Upper lobe of left lung (tissue), 6 donors: ENCODE measurements around the gene TUFM. TPM values are rescaled to one million over a fixed set of nuclear protein-coding genes. Genes with fewer than 3 reads are reported as not detected.
"Not testable (repeated sequence)": the region's sequence is repeated elsewhere in the genome, so short reads cannot be mapped to it uniquely, and the experiment has no call there.

Source experiments
- ATAC-seq, 2 donors: fragments of 200-7000 bp; cut with Tn5 transposase; one replicate each; pipeline ENCODE4 v1.9.1; 2022; ENCODE audit warnings: mild to moderate bottlenecking in 2 of 2, moderate library complexity in 2 of 2; ENCODE audit not compliant: low FRiP score in 2 of 2
- DNase-seq, 2 donors: peaks; one replicate each; pipeline ENCODE4 v3.0.0-alpha.2; 2019 to 2020
- H3K27ac ChIP-seq, 4 donors: fragments of 200-600 bp; sonication (generic); one replicate each; pipeline ENCODE4 v1.5.1; 2016 to 2019
- H3K27me3 ChIP-seq, 4 donors: fragments of 200-600 bp; sonication (generic); one replicate each; pipeline ENCODE4 v1.5.1; 2017 to 2019
- H3K36me3 ChIP-seq, 4 donors: fragments of 200-600 bp; sonication (generic); one replicate each; pipeline ENCODE4 v1.5.1; 2016 to 2019
- H3K4me1 ChIP-seq, 4 donors: fragments of 200-600 bp; sonication (generic); one replicate each; pipeline ENCODE4 v1.5.1; 2018 to 2019
- H3K4me3 ChIP-seq, 4 donors: fragments of 200-600 bp; sonication (generic); one replicate each; pipeline ENCODE4 v1.5.1; 2017 to 2019; ENCODE audit warnings: mild to moderate bottlenecking in 2 of 4, moderate library complexity in 1 of 4
- H3K9me3 ChIP-seq, 4 donors: fragments of 200-600 bp; sonication (generic); one replicate each; pipeline ENCODE4 v1.5.1; 2018 to 2019
- EP300 ChIP-seq, 4 donors: sonication (generic); formaldehyde crosslinking; IDR thresholded peaks; one replicate each; pipeline ENCODE4 v1.5.1; 2017; ENCODE audit warnings: antibody characterized with exemption in 4 of 4, control low read depth in 2 of 4
- POLR2A ChIP-seq, 4 donors: fragments of 450-650 bp; IDR thresholded peaks; one replicate each; pipeline ENCODE4 v1.5.1; 2016 to 2017; ENCODE audit warnings: antibody characterized with exemption in 4 of 4, mild to moderate bottlenecking in 2 of 4
- POLR2AphosphoS5 ChIP-seq, 2 donors: sonication (generic); formaldehyde crosslinking; IDR thresholded peaks; one replicate each; pipeline ENCODE4 v1.5.1; 2017; ENCODE audit warnings: antibody characterized with exemption in 2 of 2
- WGBS, 2 donors: methylation state at CpG; one replicate each; pipeline ENCODE4 v1.1.5; 2017 to 2018; 5-methylcytosine and 5-hydroxymethylcytosine counted together
- total RNA-seq, 6 donors: library from RNA; depleted of rRNA in 4 of 6; stranded (reverse); fragments of >200 nt in 4 of 6; gene quantifications; one replicate each; pipeline versions ENCODE4 v1.1.0 to v1.2.1, GENCODE V29; 2016 to 2021
- TF ChIP-seq, protein P1 (sequence below), 6 experiments: fragments of 450-650 bp in 4 of 6; fragments of 200-600 bp in 2 of 6; sonication (generic) in 2 of 6; IDR thresholded peaks; one replicate each; pipeline ENCODE4 v1.5.1; 2016 to 2019; ENCODE audit warnings: antibody characterized with exemption in 6 of 6
- donor health status: DM: no; HTN: no; CAD: no; lungs with moderate emphysema.
- donor health status: DM: no; HTN: yes; CAD: no; lungs with severe emphysema.

Gene TUFM
- total RNA-seq, 6 donors from 2014 or later = 87.7 to 143 (median 118) TPM

GRCh38 chr16:28874406-28874805, 28.3 kb upstream of the TUFM start:
- 83 to 95% methylated on average over 2 to 6 of the region's 6 CpGs for WGBS, 2 donors
- ATAC-seq (no peak), DNase-seq (no peak)
- H3K27me3 ChIP-seq = no peaks in the 10 kb centered on the region
- H3K4me3 ChIP-seq = no peak overlapping the region
- no peaks in the 10 kb centered on the region for H3K9me3 ChIP-seq
- H3K27ac ChIP-seq = no peak overlapping the region
- H3K4me1 ChIP-seq = peaks cover 4 to 8% (median 5%) of the 10 kb centered on the region in 4 donors
- H3K36me3 ChIP-seq = peaks cover 6 to 51% (median 39%) of the 10 kb centered on the region in 4 donors
- TF ChIP-seq POLR2A (IDR thresholded peaks at IDR 0.05) (no peak), EP300 (IDR thresholded peaks at IDR 0.05) (no peak), POLR2AphosphoS5 (IDR thresholded peaks at IDR 0.05) (no peak)
- TF ChIP-seq, protein P1, sequence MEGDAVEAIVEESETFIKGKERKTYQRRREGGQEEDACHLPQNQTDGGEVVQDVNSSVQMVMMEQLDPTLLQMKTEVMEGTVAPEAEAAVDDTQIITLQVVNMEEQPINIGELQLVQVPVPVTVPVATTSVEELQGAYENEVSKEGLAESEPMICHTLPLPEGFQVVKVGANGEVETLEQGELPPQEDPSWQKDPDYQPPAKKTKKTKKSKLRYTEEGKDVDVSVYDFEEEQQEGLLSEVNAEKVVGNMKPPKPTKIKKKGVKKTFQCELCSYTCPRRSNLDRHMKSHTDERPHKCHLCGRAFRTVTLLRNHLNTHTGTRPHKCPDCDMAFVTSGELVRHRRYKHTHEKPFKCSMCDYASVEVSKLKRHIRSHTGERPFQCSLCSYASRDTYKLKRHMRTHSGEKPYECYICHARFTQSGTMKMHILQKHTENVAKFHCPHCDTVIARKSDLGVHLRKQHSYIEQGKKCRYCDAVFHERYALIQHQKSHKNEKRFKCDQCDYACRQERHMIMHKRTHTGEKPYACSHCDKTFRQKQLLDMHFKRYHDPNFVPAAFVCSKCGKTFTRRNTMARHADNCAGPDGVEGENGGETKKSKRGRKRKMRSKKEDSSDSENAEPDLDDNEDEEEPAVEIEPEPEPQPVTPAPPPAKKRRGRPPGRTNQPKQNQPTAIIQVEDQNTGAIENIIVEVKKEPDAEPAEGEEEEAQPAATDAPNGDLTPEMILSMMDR (IDR thresholded peaks at IDR 0.05) = no peak

DNA sequence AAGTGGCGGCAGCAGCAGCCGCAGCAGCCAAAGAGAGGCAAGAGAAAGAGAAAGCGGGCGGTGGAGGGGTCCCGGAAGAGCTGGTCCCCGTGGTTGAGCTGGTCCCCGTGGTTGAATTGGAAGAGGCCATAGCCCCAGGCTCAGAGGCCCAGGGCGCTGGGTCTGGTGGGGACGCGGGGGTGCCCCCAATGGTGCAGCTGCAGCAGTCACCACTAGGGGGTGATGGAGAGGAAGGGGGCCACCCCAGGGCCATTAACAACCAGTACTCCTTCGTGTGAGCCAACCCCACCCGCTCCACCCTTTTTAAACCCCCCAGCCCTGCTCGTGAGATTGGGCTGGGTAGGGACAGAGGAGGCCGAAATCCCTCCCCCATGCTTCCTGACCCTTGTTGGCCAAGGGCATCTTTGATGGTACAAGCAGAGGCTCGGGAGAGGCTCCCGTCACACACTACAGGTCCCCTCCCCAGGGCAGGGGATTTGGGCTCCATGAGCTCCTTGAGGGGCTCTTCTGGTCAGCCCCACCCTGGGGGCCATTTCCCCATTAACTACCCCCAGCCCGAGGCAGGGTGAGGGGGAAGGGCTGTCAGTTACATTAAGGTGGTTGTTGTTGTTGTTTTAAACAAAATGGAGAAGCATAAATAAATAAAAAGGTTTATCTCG, 27.5 kb upstream of the TUFM start:
- 83 to 88% methylated on average over 14 to 18 of the region's 18 CpGs for WGBS, 2 donors
- ATAC-seq = peak; percentile 31 to 58
- Histone ChIP-seq H3K4me1 (peaks cover 0 to under 1% (median 0%) of the 10 kb centered on the region in 4 donors), H3K36me3 (peaks cover 13 to 59% (median 47%) of the 10 kb centered on the region in 4 donors), H3K27me3 (no peaks in the 10 kb centered on the region), H3K27ac (no peak overlapping the region), H3K4me3 (no peak overlapping the region), H3K9me3 (no peaks in the 10 kb centered on the region)
- DNase-seq = no peak
- TF ChIP-seq POLR2AphosphoS5 (IDR thresholded peaks at IDR 0.05) = no peak
- TF ChIP-seq, protein P1 (IDR thresholded peaks at IDR 0.05) = peak; percentile 49 to 70 (median 64)

DNA sequence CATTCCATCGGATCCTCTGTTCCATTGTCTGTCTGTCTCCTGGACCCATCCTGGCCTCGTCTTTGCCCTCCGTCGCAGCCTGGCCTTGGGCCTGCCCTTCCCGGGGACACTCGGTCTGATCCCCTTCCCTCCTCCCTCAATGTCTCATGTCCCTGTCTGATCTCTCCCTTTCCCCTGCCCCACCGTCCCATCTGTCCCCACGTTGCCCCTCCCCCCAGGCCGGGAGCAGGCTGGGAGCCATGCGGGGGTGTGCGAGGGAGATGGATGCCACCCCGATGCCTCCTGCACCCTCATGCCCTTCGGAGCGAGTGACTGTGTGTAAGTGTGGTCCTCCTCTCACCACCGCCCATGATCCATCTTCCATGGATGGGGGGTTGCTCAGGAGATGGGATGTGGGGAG, 26.8 kb upstream of the TUFM start:
- Histone ChIP-seq H3K36me3 (peaks cover 18 to 66% (median 54%) of the 10 kb centered on the region in 4 donors), H3K27me3 (no peaks in the 10 kb centered on the region), H3K4me3 (no peak overlapping the region), H3K27ac (no peak overlapping the region), H3K9me3 (no peaks in the 10 kb centered on the region), H3K4me1 (no peaks in the 10 kb centered on the region)
- TF ChIP-seq, protein P1 (IDR thresholded peaks at IDR 0.05) = no peak
- no peak for TF ChIP-seq POLR2A (IDR thresholded peaks at IDR 0.05)
- no peak for ATAC-seq
- DNase-seq = no peak
- 87 to 95% methylated on average over 10 to 15 of the region's 15 CpGs for WGBS, 2 donors

GRCh38 chr16:28869201-28869600, 23.1 kb upstream of the TUFM start:
- WGBS, 2 donors = 92 to 95% methylated on average over 3 to 11 of the region's 11 CpGs
- ATAC-seq (no peak), DNase-seq (no peak)
- H3K36me3 ChIP-seq = peaks cover 18 to 81% (median 62%) of the 10 kb centered on the region in 4 donors
- H3K9me3 ChIP-seq = no peaks in the 10 kb centered on the region
- no peaks in the 10 kb centered on the region for H3K27me3 ChIP-seq
- no peak overlapping the region for H3K27ac ChIP-seq
- no peak overlapping the region for H3K4me3 ChIP-seq
- TF ChIP-seq, protein P1 (IDR thresholded peaks at IDR 0.05) = no peak
- no peak for TF ChIP-seq POLR2AphosphoS5 (IDR thresholded peaks at IDR 0.05)
- no peak for TF ChIP-seq POLR2A (IDR thresholded peaks at IDR 0.05)
- no peak for TF ChIP-seq EP300 (IDR thresholded peaks at IDR 0.05)
- H3K4me1 ChIP-seq = peaks cover 11 to 24% (median 11%) of the 10 kb centered on the region in 4 donors

- not testable (repeated sequence) for H3K27ac ChIP-seq, H3K27me3 ChIP-seq, DNase-seq, H3K4me3 ChIP-seq, H3K9me3 ChIP-seq, ATAC-seq
- WGBS, 2 donors = 89 to 98% methylated on average over 9 of the region's 9 CpGs
- Histone ChIP-seq H3K4me1 (peaks cover 11 to 33% (median 14%) of the 10 kb centered on the region in 4 donors), H3K36me3 (peaks cover 18 to 67% (median 55%) of the 10 kb centered on the region in 4 donors)
These were observed 21.5 kb upstream of the TUFM start for GRCh38 chr16:28867646-28868045.
